Lower leg skin (tissue), 3 donors: Measurements from ENCODE around the gene FUT8.

Experiments
- POLR2A ChIP-seq, 2 donors: fragments of 450-650 bp; IDR thresholded peaks; one replicate each; pipeline ENCODE4 v1.6.1; 2016 to 2017; ENCODE audit warnings: antibody characterized with exemption in 2 of 2, mild to moderate bottlenecking in 1 of 2, moderate library complexity in 1 of 2
- TF ChIP-seq, protein P1 (sequence below), 3 donors: fragments of 450-650 bp; IDR thresholded peaks; one replicate each; pipeline ENCODE4 v1.5.1; 2016; ENCODE audit warnings: antibody characterized with exemption in 3 of 3, mild to moderate bottlenecking in 3 of 3, moderate library complexity in 2 of 3

DNA sequence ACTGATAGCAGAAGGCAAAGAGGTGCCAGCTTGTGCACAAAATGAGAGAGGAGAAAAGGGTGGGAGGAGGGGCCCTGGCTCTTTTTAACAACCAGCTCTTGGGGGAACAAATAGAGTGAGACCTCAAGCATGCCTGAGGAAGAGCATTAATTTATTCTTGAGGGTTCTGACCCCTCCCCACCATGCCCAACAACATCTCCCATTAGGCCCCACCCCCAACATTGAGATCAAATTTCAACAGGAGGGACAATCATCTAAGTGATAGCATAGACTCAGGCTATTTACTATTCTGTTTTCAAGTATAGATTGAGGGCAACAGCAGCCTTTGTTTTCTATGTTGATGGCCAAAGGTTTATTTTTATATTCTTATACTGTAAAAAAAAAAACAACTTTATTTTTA is 59.7 kb downstream of the FUT8 start:
- TF ChIP-seq, protein P1, sequence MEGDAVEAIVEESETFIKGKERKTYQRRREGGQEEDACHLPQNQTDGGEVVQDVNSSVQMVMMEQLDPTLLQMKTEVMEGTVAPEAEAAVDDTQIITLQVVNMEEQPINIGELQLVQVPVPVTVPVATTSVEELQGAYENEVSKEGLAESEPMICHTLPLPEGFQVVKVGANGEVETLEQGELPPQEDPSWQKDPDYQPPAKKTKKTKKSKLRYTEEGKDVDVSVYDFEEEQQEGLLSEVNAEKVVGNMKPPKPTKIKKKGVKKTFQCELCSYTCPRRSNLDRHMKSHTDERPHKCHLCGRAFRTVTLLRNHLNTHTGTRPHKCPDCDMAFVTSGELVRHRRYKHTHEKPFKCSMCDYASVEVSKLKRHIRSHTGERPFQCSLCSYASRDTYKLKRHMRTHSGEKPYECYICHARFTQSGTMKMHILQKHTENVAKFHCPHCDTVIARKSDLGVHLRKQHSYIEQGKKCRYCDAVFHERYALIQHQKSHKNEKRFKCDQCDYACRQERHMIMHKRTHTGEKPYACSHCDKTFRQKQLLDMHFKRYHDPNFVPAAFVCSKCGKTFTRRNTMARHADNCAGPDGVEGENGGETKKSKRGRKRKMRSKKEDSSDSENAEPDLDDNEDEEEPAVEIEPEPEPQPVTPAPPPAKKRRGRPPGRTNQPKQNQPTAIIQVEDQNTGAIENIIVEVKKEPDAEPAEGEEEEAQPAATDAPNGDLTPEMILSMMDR (IDR thresholded peaks at IDR 0.05) = no peak
- no peak for TF ChIP-seq POLR2A (IDR thresholded peaks at IDR 0.05)
